GM18505 (cell line): ENCODE results near the gene MT2A.

ENCODE experiments used
- ATAC-seq: cut with Tn5 transposase; IDR thresholded peaks from one replicate; pipeline ENCODE4 v1.9.1; 2021; ENCODE audit not compliant: unreplicated experiment
- POLR2A ChIP-seq: IDR thresholded peaks from 4 replicates; pipeline ENCODE4 v1.6.1; 2011; ENCODE audit warnings: borderline replicate concordance; ENCODE audit not compliant: insufficient read depth, insufficient read length; ENCODE audit errors: extremely low read depth

The MT2A gene

GRCh38 chr16:56583351-56584168 is 24.8 kb upstream of the MT2A start:
- no peak for ATAC-seq
- no peak for TF ChIP-seq POLR2A

DNA sequence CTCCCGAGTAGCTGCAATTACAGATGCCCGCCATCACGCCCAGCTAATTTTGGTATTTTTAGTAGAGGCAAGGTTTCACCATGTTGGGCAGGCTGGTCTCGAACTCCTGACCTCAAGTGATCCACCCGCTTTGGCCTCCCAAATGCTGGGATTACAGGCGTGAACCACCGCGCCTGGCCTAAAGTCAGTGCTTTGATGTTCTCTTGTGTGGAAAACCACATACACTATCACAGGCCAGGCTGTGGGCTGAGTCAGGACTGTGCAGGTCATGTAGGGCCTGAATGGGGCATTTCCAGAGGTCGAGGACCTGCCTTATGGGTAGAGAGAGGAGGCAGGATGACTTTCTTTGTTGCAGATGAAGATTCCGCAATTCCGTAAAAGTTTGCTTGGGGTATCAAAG is 24.1 kb upstream of the MT2A start:
- no peak for TF ChIP-seq POLR2A
- ATAC-seq = no peak

DNA sequence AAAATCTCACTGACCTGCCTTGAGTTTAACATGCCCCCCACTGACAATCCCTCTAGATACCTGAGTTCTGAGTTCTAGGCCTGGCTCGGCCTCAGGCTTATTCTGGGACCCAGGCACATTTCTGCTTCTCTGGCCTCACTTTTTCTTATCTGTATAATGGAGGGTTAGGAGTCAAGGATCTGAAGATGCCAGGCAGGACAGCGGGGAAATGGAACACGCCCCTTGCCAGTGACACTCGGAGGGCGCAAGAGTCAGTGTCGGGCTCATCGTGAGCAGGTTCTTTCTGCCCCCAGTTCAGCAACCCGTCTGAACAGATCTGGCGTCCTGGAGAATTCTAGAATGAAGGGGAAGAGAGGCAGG is 19.6 kb upstream of the MT2A start:
- TF ChIP-seq POLR2A = no peak
- no peak for ATAC-seq

DNA sequence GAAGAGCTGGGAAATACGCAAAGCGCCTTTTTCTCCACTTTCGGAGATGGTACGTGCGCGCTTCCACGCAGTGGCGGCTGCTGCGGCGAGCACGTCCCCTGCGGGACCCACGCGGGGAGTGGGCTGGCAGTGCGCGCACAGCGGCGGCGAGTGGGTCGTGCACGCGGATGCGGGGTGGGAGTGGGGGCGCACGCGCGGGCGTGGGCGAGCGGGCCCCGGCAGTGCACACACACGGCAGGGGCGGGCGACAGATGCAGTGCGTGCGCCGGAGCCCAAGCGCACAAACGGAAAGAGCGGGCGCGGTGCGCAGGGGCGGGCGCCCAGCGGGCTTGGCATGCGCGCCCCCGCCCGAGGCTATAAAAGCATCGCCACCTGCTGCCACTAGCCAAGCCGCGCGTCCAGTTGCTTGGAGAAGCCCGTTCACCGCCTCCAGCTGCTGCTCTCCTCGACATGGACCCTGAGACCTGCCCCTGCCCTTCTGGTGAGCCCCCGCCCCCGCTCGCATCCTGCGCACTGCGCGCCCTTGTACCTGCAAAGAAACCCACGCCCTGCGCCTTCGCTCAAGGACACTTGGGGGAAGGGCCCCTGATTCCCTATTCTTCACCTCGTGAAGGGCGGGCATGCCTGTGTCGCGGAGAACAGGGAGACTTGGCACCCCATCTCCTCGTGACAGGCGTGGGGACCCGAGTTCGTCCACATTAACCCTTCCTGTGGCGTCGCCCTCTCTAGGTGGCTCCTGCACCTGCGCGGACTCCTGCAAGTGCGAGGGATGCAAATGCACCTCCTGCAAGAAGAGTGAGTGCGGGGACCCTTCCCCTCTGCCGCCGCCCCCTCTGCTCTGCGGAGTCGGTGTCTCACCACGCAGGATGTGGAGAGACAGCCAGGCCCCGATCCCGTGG is 19.0 kb upstream of the MT2A start, which contains the start of gene MT3:
MT3 (plus strand) TSS at position 388 of the 899 bp plus-strand sequence; CDS start at position 451, 63 bp downstream.
- TF ChIP-seq POLR2A = no peak
- no peak for ATAC-seq

DNA sequence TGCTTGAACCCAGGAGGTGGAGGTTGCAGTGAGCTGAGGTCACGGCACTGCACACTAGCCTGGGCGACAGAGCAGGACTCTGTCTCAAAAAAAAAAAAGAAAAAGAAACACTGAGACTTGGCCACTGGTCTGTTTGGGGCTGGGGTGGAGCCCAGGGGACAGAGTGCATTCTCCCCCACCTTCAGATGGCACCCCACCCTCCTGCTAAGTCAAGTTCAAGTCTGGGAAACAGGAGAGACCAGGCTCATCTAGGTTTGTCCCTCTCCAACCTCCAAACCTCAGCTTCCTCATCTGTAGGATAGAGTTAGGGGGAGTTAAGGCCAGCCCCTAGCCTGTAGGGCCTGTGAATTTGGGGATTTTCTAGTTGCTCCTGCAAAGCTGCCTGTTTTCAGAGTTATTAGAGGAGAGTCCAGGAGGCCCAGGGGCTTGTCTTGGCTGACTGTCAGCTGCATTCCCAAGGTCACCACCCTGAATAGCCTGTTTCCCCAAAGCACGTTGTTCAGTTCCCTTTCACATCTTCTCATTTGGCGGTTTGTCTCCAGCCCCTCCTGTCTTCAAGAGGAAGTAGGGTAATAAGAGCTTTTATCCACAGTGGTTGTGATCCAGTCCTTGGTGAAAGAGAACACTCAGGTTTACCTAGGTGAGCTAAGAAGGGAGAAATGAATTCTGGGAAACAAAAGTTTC is 16.9 kb upstream of the MT2A start:
- TF ChIP-seq POLR2A = no peak
- ATAC-seq = no peak

DNA sequence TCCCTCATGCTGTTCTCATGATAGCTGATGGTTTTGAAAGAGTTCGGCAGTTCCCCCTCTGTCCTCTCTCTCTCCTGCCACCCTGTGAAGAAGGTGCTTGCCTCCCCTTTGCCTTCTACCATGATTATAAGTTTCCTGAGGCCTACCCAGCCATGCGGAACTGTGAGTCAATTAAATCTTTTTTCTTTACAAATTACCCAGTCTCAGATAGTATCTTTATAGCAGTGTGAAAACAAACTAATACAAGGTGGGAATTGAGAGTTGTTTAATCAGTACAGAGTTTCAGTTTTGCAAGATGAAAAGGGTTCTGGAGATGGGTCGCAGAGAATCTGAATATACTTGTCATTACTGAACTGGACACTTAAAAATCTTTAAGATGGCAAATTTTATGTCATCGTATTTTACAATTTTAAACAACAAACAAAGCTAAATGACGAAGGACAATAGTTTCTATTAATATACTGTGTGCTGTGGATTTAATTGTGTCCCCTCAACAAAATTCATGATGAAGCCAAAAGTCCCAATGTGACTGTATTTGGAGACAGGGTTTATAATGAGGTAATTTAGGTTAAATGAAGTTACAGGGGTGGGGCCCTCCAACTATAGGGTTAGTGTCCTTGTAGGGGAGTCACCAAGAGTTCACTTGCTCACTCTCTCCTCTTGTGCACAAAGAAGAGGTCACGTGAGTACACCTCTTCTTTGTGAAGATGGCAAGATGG is 14.7 kb upstream of the MT2A start:
- no peak for TF ChIP-seq POLR2A
- no peak for ATAC-seq

DNA sequence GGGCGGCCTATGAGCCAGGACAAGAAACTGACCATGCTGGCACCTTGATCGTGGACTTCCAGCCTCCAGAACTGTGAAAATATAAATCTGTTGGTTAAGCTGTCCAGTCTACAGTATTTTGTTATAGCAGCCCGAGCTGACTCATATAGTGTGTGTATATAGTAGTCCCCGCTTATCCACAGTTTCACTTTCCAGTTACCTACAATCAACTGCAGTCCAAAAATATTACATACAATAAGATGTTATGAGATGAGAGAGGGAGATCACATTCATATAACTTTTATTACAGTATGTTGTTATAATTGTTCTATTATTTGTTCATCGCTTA is 14.1 kb upstream of the MT2A start:
- TF ChIP-seq POLR2A = no peak

DNA sequence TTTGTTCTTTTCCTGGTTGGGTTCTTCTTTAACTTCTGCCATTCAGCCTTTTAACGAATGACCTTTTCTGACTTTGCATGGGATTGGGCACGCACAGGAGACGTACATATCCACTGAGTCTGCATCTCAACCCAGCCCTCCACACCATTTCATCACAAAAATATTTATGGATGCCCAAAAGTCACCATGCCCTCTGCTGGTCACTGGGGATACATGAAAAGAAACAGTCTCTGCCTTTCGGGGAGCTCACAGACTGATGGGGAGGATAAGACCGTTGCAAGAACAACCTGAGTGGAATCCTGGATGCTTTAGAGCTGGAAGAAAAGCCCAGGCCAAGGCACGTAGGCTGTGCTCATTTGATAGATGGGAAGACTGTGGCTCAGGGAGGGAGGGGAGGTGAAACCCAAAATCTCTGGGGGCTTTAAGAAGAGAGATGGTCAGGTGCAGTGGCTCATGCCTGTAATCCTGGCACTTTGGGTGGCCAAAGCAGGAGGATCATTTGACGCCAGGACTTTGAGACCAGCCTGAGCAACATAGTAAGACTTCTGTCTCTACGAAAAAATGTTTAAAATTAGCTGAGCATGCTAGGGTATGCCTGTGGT is 7.9 kb upstream of the MT2A start:
- no peak for ATAC-seq
- no peak for TF ChIP-seq POLR2A

More for the DNA sequence above, 14.1 kb upstream of the MT2A start:
- ATAC-seq = no peak

GRCh38 chr16:56601325-56601724 is 7.1 kb upstream of the MT2A start:
- no peak for ATAC-seq
- TF ChIP-seq POLR2A = no peak

- ATAC-seq = no peak
- no peak for TF ChIP-seq POLR2A
These were observed 4.8 kb upstream of the MT2A start for GRCh38 chr16:56603589-56603988.

- no peak for TF ChIP-seq POLR2A
- no peak for ATAC-seq
These were observed 3.4 kb upstream of the MT2A start for GRCh38 chr16:56604966-56605365.

DNA sequence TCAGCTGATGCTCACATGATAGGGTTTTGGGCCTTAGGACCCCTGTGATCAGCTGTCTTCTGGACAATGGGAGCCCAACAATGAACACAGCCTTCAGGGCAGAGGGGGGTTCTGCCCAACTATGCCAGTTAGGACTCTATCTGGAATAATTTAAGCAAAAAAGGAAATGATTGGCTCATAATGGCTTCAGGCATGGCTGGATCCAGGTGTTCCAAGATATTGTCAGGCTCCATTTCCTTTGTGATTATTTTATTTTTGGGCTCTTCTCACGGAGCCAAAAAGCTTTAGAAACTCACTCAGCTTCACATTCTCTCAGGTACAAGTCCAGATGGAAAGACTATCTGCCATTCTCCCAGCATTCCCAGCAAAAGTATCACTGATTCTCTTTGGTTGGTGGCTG is 2.9 kb upstream of the MT2A start:
- TF ChIP-seq POLR2A = no peak
- ATAC-seq = no peak
